GM12878 (cell line): Measurements from ENCODE around the gene BCAS4. TPM values are rescaled to one million over a fixed set of nuclear protein-coding genes. Genes with fewer than 3 reads are reported as not detected.

Experiments used
- BHLHE40 ChIP-seq, 2 experiments: fragments of 450-650 bp in 1 of 2; IDR thresholded peaks; 2 replicates each; pipeline ENCODE4 v1.6.1; 2011 to 2017; ENCODE audit warnings: low read depth in 2 of 2, borderline replicate concordance in 1 of 2, improper control_type of control experiment in 1 of 2, low read length in 1 of 2, mild to moderate bottlenecking in 1 of 2
- CHD2 ChIP-seq: IDR thresholded peaks from 2 replicates; pipeline ENCODE4 v1.6.1; 2011; ENCODE audit warnings: low read depth, low read length, improper control_type of control experiment, borderline replicate concordance
- DPF2 ChIP-seq: fragments of 450-650 bp; IDR thresholded peaks from 2 replicates; pipeline ENCODE4 v1.6.1; 2017; ENCODE audit warnings: mild to moderate bottlenecking
- EP300 ChIP-seq, 2 experiments: fragments of 150-350 bp in 1 of 2; IDR thresholded peaks; 2 replicates each; pipeline ENCODE4 v1.6.1; 2011 to 2012; ENCODE audit warnings: low read depth in 2 of 2, low read length in 2 of 2, borderline replicate concordance in 1 of 2, improper control_type of control experiment in 1 of 2, inconsistent platforms in 1 of 2; ENCODE audit not compliant: control insufficient read depth in 1 of 2
- EZH2 ChIP-seq: IDR thresholded peaks from 2 replicates; pipeline ENCODE4 v1.6.1; 2012; ENCODE audit warnings: low read depth, mild to moderate bottlenecking, control low read depth, inconsistent platforms, low read length, borderline replicate concordance; ENCODE audit not compliant: control insufficient read depth
- HCFC1 ChIP-seq: fragments of 150-350 bp; IDR thresholded peaks from 2 replicates; pipeline ENCODE4 v1.6.1; 2014; ENCODE audit warnings: low read length
- LARP7 ChIP-seq: fragments of 450-650 bp; IDR thresholded peaks from 2 replicates; pipeline ENCODE4 v1.6.1; 2017; ENCODE audit warnings: mild to moderate bottlenecking
- NFIC ChIP-seq: IDR thresholded peaks from 2 replicates; pipeline ENCODE4 v1.6.1; 2012; ENCODE audit warnings: low read depth, mild to moderate bottlenecking, inconsistent platforms, low read length, moderate library complexity
- NFYB ChIP-seq: IDR thresholded peaks from 2 replicates; pipeline ENCODE4 v1.6.1; 2011; ENCODE audit warnings: low read depth, mild to moderate bottlenecking, low read length, improper control_type of control experiment, moderate library complexity; ENCODE audit not compliant: insufficient read depth
- NRF1 ChIP-seq: conservative IDR thresholded peaks from 2 replicates; pipeline ENCODE4 v1.6.1; 2011; ENCODE audit warnings: mild to moderate bottlenecking, low read depth, low read length, improper control_type of control experiment
- PAX8 ChIP-seq: fragments of 450-650 bp; IDR thresholded peaks from 2 replicates; pipeline ENCODE4 v1.6.1; 2017; ENCODE audit warnings: mild to moderate bottlenecking, moderate library complexity
- POLR2AphosphoS5 ChIP-seq: IDR thresholded peaks from 2 replicates; pipeline ENCODE4 v1.6.1; 2011; ENCODE audit warnings: mild to moderate bottlenecking, low read length, inconsistent platforms
- RBBP5 ChIP-seq: fragments of 200-600 bp; sonication (generic); conservative IDR thresholded peaks from 2 replicates; pipeline ENCODE4 v1.6.1; 2016
- SREBF1 ChIP-seq: IDR thresholded peaks from 2 replicates; pipeline ENCODE4 v1.6.1; 2012; ENCODE audit warnings: mild to moderate bottlenecking, low read length
- YY1 ChIP-seq: IDR thresholded peaks from 2 replicates; pipeline ENCODE4 v1.6.1; 2011; ENCODE audit warnings: low read depth, mild to moderate bottlenecking, low read length
- ZNF274 ChIP-seq: IDR thresholded peaks from one replicate; pipeline ENCODE4 v1.8.0; 2011; ENCODE audit not compliant: insufficient read length, insufficient read depth
- polyA plus RNA-seq, 11 experiments: library from polyadenylated mRNA; depleted of rRNA in 4 of 11; unstranded in 6 of 11; stranded (reverse) in 5 of 11; fragments of >200 nt; fragmentation: Nextera tagmentation in 4 of 11; fragmentation: Illumina TruSeq in 1 of 11; extraction: Ambion mirVana in 4 of 11; extraction: Trizol in 1 of 11; gene quantifications; 1 replicate in 1 of 11; 2 replicates in 10 of 11; pipeline versions ENCODE4 v1.2.1 to v1.2.3, GENCODE V29; 2011 to 2016; ENCODE audit warnings: inconsistent platforms in 2 of 11, missing spikeins in 2 of 11, low read depth in 1 of 11
- total RNA-seq, 4 experiments: library from RNA; depleted of rRNA in 3 of 4; stranded (reverse); fragments of >200 nt in 3 of 4; fragmentation: Illumina TruSeq in 1 of 4; extraction: Trizol in 1 of 4; gene quantifications; 2 replicates each; pipeline versions ENCODE4 v1.2.1 to v1.2.3, GENCODE V29; 2013 to 2021
- TF ChIP-seq, protein P1 (sequence below): fragments of 450-650 bp; formaldehyde crosslinking; IDR thresholded peaks from 2 replicates; pipeline ENCODE4 v1.5.0; 2022; ENCODE audit warnings: mild to moderate bottlenecking, missing genetic modification characterization
- TF ChIP-seq, protein P2 (sequence below): fragments of 450-650 bp; IDR thresholded peaks from 2 replicates; pipeline ENCODE4 v1.6.1; 2016; ENCODE audit warnings: mild to moderate bottlenecking, moderate library complexity, borderline replicate concordance
- TF ChIP-seq, protein P3 (sequence below): fragments of 450-650 bp; formaldehyde crosslinking; IDR thresholded peaks from 2 replicates; pipeline ENCODE4 v1.4.0; 2020; ENCODE audit warnings: mild to moderate bottlenecking, moderate library complexity

The BCAS4 gene
- total and polyA plus RNA-seq, 10 of the 15 experiments (the other 5 are each of a cell fraction or from before 2014, with no cell fraction given) = 14.8 to 214 (median 65.3) TPM

DNA sequence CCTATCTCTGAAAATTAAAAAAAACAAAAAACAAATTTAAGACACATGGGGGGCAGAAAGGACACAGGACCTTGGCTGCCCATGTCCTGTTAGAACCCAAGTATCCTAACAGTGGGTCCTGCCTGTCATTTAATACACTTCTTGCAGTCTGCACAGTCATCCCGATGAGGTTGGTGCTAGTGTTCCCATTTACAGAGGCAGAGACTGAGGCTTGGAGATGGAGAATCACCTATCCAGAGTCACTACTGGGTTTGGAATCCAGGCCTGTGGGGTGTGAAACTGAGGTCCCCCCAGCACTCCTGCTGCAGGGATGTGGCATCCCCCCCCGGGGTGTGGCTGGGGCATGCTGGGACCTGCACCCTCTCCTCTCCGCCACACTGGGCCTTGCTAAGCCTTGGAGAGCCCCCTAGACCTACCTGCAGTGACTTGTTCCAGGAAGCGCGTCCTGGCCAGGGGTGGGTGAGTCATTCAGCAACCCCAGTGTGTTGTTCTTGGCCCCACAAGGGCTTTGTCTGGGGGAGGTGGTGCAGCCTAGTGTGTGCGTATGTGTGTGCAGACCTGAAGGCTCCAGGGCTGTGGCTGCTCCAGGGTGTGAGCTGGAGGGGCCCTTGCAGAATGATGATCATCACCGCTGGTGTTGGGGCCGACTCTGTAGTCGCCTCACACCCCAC, 49.7 kb downstream of the BCAS4 start (continued):
- TF ChIP-seq, protein P1, sequence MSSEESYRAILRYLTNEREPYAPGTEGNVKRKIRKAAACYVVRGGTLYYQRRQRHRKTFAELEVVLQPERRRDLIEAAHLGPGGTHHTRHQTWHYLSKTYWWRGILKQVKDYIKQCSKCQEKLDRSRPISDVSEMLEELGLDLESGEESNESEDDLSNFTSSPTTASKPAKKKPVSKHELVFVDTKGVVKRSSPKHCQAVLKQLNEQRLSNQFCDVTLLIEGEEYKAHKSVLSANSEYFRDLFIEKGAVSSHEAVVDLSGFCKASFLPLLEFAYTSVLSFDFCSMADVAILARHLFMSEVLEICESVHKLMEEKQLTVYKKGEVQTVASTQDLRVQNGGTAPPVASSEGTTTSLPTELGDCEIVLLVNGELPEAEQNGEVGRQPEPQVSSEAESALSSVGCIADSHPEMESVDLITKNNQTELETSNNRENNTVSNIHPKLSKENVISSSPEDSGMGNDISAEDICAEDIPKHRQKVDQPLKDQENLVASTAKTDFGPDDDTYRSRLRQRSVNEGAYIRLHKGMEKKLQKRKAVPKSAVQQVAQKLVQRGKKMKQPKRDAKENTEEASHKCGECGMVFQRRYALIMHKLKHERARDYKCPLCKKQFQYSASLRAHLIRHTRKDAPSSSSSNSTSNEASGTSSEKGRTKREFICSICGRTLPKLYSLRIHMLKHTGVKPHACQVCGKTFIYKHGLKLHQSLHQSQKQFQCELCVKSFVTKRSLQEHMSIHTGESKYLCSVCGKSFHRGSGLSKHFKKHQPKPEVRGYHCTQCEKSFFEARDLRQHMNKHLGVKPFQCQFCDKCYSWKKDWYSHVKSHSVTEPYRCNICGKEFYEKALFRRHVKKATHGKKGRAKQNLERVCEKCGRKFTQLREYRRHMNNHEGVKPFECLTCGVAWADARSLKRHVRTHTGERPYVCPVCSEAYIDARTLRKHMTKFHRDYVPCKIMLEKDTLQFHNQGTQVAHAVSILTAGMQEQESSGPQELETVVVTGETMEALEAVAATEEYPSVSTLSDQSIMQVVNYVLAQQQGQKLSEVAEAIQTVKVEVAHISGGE (CRISPR knock-in tag) = no peak
- TF ChIP-seq YY1 (peak; percentile 6; the same call in 1 of the 2 replicates), NFIC (peak; percentile 73; the same call in 1 of the 2 replicates), PAX8 (no peak), RBBP5 (no peak), EP300 (IDR thresholded peaks at IDR 0.05; ENCODE audit: borderline replicate concordance in 1 of 2, control insufficient read depth in 1 of 2, low read depth in 2 of 2, low read length in 2 of 2) (peak; percentile 76 to 83; a peak in 3 of 4 replicates), NFYB (no peak), LARP7 (no peak; the same call in 1 of the 2 replicates), BHLHE40 (IDR thresholded peaks at IDR 0.05; ENCODE audit: borderline replicate concordance in 1 of 2, low read depth in 2 of 2, low read length in 1 of 2) (peak; percentile 69 to 72; a peak in 3 of 4 replicates), EZH2 (no peak), ZNF274 (no peak), HCFC1 (0 out of 2 replicates have a peak, but pooled peaks have one; percentile 12), NRF1 (no peak), DPF2 (peak; percentile 97), SREBF1 (no peak), POLR2AphosphoS5 (peak; percentile 66; the same call in 1 of the 2 replicates), CHD2 (peak; percentile 55; the same call in 1 of the 2 replicates)
- TF ChIP-seq, protein P2, sequence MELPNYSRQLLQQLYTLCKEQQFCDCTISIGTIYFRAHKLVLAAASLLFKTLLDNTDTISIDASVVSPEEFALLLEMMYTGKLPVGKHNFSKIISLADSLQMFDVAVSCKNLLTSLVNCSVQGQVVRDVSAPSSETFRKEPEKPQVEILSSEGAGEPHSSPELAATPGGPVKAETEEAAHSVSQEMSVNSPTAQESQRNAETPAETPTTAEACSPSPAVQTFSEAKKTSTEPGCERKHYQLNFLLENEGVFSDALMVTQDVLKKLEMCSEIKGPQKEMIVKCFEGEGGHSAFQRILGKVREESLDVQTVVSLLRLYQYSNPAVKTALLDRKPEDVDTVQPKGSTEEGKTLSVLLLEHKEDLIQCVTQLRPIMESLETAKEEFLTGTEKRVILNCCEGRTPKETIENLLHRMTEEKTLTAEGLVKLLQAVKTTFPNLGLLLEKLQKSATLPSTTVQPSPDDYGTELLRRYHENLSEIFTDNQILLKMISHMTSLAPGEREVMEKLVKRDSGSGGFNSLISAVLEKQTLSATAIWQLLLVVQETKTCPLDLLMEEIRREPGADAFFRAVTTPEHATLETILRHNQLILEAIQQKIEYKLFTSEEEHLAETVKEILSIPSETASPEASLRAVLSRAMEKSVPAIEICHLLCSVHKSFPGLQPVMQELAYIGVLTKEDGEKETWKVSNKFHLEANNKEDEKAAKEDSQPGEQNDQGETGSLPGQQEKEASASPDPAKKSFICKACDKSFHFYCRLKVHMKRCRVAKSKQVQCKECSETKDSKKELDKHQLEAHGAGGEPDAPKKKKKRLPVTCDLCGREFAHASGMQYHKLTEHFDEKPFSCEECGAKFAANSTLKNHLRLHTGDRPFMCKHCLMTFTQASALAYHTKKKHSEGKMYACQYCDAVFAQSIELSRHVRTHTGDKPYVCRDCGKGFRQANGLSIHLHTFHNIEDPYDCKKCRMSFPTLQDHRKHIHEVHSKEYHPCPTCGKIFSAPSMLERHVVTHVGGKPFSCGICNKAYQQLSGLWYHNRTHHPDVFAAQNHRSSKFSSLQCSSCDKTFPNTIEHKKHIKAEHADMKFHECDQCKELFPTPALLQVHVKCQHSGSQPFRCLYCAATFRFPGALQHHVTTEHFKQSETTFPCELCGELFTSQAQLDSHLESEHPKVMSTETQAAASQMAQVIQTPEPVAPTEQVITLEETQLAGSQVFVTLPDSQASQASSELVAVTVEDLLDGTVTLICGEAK = no peak
- TF ChIP-seq, protein P3, sequence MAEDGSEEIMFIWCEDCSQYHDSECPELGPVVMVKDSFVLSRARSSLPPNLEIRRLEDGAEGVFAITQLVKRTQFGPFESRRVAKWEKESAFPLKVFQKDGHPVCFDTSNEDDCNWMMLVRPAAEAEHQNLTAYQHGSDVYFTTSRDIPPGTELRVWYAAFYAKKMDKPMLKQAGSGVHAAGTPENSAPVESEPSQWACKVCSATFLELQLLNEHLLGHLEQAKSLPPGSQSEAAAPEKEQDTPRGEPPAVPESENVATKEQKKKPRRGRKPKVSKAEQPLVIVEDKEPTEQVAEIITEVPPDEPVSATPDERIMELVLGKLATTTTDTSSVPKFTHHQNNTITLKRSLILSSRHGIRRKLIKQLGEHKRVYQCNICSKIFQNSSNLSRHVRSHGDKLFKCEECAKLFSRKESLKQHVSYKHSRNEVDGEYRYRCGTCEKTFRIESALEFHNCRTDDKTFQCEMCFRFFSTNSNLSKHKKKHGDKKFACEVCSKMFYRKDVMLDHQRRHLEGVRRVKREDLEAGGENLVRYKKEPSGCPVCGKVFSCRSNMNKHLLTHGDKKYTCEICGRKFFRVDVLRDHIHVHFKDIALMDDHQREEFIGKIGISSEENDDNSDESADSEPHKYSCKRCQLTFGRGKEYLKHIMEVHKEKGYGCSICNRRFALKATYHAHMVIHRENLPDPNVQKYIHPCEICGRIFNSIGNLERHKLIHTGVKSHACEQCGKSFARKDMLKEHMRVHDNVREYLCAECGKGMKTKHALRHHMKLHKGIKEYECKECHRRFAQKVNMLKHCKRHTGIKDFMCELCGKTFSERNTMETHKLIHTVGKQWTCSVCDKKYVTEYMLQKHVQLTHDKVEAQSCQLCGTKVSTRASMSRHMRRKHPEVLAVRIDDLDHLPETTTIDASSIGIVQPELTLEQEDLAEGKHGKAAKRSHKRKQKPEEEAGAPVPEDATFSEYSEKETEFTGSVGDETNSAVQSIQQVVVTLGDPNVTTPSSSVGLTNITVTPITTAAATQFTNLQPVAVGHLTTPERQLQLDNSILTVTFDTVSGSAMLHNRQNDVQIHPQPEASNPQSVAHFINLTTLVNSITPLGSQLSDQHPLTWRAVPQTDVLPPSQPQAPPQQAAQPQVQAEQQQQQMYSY (CRISPR knock-in tag) = no peak
